ENCODE measurements around the gene C2CD4C. TPM values are rescaled to one million over a fixed set of nuclear protein-coding genes. Genes with fewer than 3 reads are reported as not detected.

C2CD4C gene
- total RNA-seq, 1 experiment from 2014 or later: 9.2 TPM

- H3K4me3 ChIP-seq (ENCODE audit: insufficient read depth, low read depth, low read length): no peak overlapping the region
- 0 out of 2 replicates have a peak, but pooled peaks cover under 1% of the 10 kb centered on the region for H3K27me3 ChIP-seq (ENCODE audit: control insufficient read depth, insufficient read depth, low read length)
- peak; percentile 56 for DNase-seq
- no peaks in the 10 kb centered on the region for H3K36me3 ChIP-seq (replicated peaks; ENCODE audit: control insufficient read depth, insufficient read depth, low read length)
Measured at GRCh38 chr19:378706-379105, 30.2 kb downstream of the C2CD4C start.

- Histone ChIP-seq H3K4me3 (ENCODE audit: insufficient read depth, low read depth, low read length) (no peak overlapping the region), H3K36me3 (replicated peaks; ENCODE audit: control insufficient read depth, insufficient read depth, low read length) (no peaks in the 10 kb centered on the region), H3K27me3 (ENCODE audit: control insufficient read depth, insufficient read depth, low read length) (0 out of 2 replicates have a peak, but pooled peaks cover 1% of the 10 kb centered on the region)
- DNase-seq: peak; percentile 73
Measured at GRCh38 chr19:377801-378581, 31.0 kb downstream of the C2CD4C start.

- Histone ChIP-seq H3K4me3 (ENCODE audit: insufficient read depth, low read depth, low read length) (no peak overlapping the region), H3K36me3 (replicated peaks; ENCODE audit: control insufficient read depth, insufficient read depth, low read length) (no peaks in the 10 kb centered on the region), H3K27me3 (ENCODE audit: control insufficient read depth, insufficient read depth, low read length) (0 out of 2 replicates have a peak, but pooled peaks cover 1% of the 10 kb centered on the region)
- peak; percentile 63 for DNase-seq
Measured at GRCh38 chr19:376111-376470, 32.9 kb downstream of the C2CD4C start.

- DNase-seq: peak; percentile 79
- Histone ChIP-seq H3K36me3 (replicated peaks; ENCODE audit: control insufficient read depth, insufficient read depth, low read length) (no peaks in the 10 kb centered on the region), H3K4me3 (ENCODE audit: insufficient read depth, low read depth, low read length) (no peak overlapping the region), H3K27me3 (ENCODE audit: control insufficient read depth, insufficient read depth, low read length) (0 out of 2 replicates have a peak, but pooled peaks cover 1% of the 10 kb centered on the region)
Measured at GRCh38 chr19:375395-376110, 33.4 kb downstream of the C2CD4C start.

- Histone ChIP-seq H3K36me3 (replicated peaks; ENCODE audit: control insufficient read depth, insufficient read depth, low read length) (no peaks in the 10 kb centered on the region), H3K4me3 (ENCODE audit: insufficient read depth, low read depth, low read length) (no peak overlapping the region), H3K27me3 (ENCODE audit: control insufficient read depth, insufficient read depth, low read length) (0 out of 2 replicates have a peak, but pooled peaks cover 1% of the 10 kb centered on the region)
- DNase-seq: peak; percentile 76
Measured at GRCh38 chr19:374886-375235, 34.1 kb downstream of the C2CD4C start.

- DNase-seq: peak; percentile 56
- 0 out of 2 replicates have a peak, but pooled peaks cover 1% of the 10 kb centered on the region for H3K27me3 ChIP-seq (ENCODE audit: control insufficient read depth, insufficient read depth, low read length)
- no peaks in the 10 kb centered on the region for H3K36me3 ChIP-seq (replicated peaks; ENCODE audit: control insufficient read depth, insufficient read depth, low read length)
- H3K4me3 ChIP-seq (ENCODE audit: insufficient read depth, low read depth, low read length): no peak overlapping the region
Measured at GRCh38 chr19:374183-374885, 34.6 kb downstream of the C2CD4C start.

GRCh38 chr19:373391-374182 lies 35.4 kb downstream of the C2CD4C start:
- 0 out of 2 replicates have a peak, but pooled peaks cover 1% of the 10 kb centered on the region for H3K27me3 ChIP-seq (ENCODE audit: control insufficient read depth, insufficient read depth, low read length)

GRCh38 chr19:372306-372890 lies 36.5 kb downstream of the C2CD4C start:
- H3K27me3 ChIP-seq (ENCODE audit: control insufficient read depth, insufficient read depth, low read length): 0 out of 2 replicates have a peak, but pooled peaks cover 1% of the 10 kb centered on the region
- no peak overlapping the region for H3K4me3 ChIP-seq (ENCODE audit: insufficient read depth, low read depth, low read length)
- no peaks in the 10 kb centered on the region for H3K36me3 ChIP-seq (replicated peaks; ENCODE audit: control insufficient read depth, insufficient read depth, low read length)
- no peak for DNase-seq

More at GRCh38 chr19:373391-374182, 35.4 kb downstream of the C2CD4C start:
- Histone ChIP-seq H3K4me3 (ENCODE audit: insufficient read depth, low read depth, low read length) (no peak overlapping the region), H3K36me3 (replicated peaks; ENCODE audit: control insufficient read depth, insufficient read depth, low read length) (no peaks in the 10 kb centered on the region)
- DNase-seq: peak; percentile 72

GRCh38 chr19:371501-372168 lies 37.3 kb downstream of the C2CD4C start:
- no peak for DNase-seq
- Histone ChIP-seq H3K36me3 (replicated peaks; ENCODE audit: control insufficient read depth, insufficient read depth, low read length) (no peaks in the 10 kb centered on the region), H3K27me3 (ENCODE audit: control insufficient read depth, insufficient read depth, low read length) (0 out of 2 replicates have a peak, but pooled peaks cover 1% of the 10 kb centered on the region), H3K4me3 (ENCODE audit: insufficient read depth, low read depth, low read length) (no peak overlapping the region)

GRCh38 chr19:370641-371330 lies 38.2 kb downstream of the C2CD4C start:
- 0 out of 2 replicates have a peak, but pooled peaks cover 1% of the 10 kb centered on the region for H3K27me3 ChIP-seq (ENCODE audit: control insufficient read depth, insufficient read depth, low read length)
- no peak overlapping the region for H3K4me3 ChIP-seq (ENCODE audit: insufficient read depth, low read depth, low read length)
- no peaks in the 10 kb centered on the region for H3K36me3 ChIP-seq (replicated peaks; ENCODE audit: control insufficient read depth, insufficient read depth, low read length)
- peak; percentile 52 for DNase-seq

- Histone ChIP-seq H3K27me3 (ENCODE audit: control insufficient read depth, insufficient read depth, low read length) (0 out of 2 replicates have a peak, but pooled peaks cover 1% of the 10 kb centered on the region), H3K36me3 (replicated peaks; ENCODE audit: control insufficient read depth, insufficient read depth, low read length) (no peaks in the 10 kb centered on the region), H3K4me3 (ENCODE audit: insufficient read depth, low read depth, low read length) (no peak overlapping the region)
- DNase-seq: no peak
Measured at GRCh38 chr19:369876-370275, 39.1 kb downstream of the C2CD4C start.

GRCh38 chr19:369256-369655 lies 39.7 kb downstream of the C2CD4C start:
- DNase-seq: peak; percentile 55
- Histone ChIP-seq H3K4me3 (ENCODE audit: insufficient read depth, low read depth, low read length) (no peak overlapping the region), H3K36me3 (replicated peaks; ENCODE audit: control insufficient read depth, insufficient read depth, low read length) (no peaks in the 10 kb centered on the region), H3K27me3 (ENCODE audit: control insufficient read depth, insufficient read depth, low read length) (0 out of 2 replicates have a peak, but pooled peaks cover 1% of the 10 kb centered on the region)

- Histone ChIP-seq H3K36me3 (replicated peaks; ENCODE audit: control insufficient read depth, insufficient read depth, low read length) (no peaks in the 10 kb centered on the region), H3K4me3 (ENCODE audit: insufficient read depth, low read depth, low read length) (no peak overlapping the region), H3K27me3 (ENCODE audit: control insufficient read depth, insufficient read depth, low read length) (no peaks in the 10 kb centered on the region)
- no peak for DNase-seq
Measured at GRCh38 chr19:368630-369024, 40.3 kb downstream of the C2CD4C start.

Measured in H7 (cell line).